ENCODE results near the gene ATP6V0D1. TPM values are rescaled to one million over a fixed set of nuclear protein-coding genes. Genes with fewer than 3 reads are reported as not detected.

ATP6V0D1 gene
- total RNA-seq, 1 experiment from 2014 or later = 43.0 TPM

- DNase-seq = no peak
- Histone ChIP-seq H3K23ac (ENCODE audit: insufficient read length, low read depth, low read length) (no peak overlapping the region), H2BK120ac (ENCODE audit: low read depth, low read length, poor library complexity, severe bottlenecking) (no peak overlapping the region), H3T11ph (ENCODE audit: low read length) (no peak overlapping the region), H2BK5ac (ENCODE audit: insufficient read length, low read length) (no peak overlapping the region), H3K9ac (ENCODE audit: extremely low read depth, insufficient read length, low read length) (no peak overlapping the region), H2BK15ac (ENCODE audit: low read depth, low read length) (no peak overlapping the region), H3K27me3 (ENCODE audit: insufficient read depth, low read length) (peaks cover 20% of the 10 kb centered on the region; the same call in 1 of the 2 replicates), H3K18ac (ENCODE audit: insufficient read length, low read depth, low read length) (no peak overlapping the region), H3K4ac (ENCODE audit: low read depth, low read length) (no peak overlapping the region), H2AFZ (ENCODE audit: low read length) (no peak overlapping the region), H4K5ac (ENCODE audit: insufficient read length, low read depth, low read length) (no peak overlapping the region), H3K56ac (ENCODE audit: insufficient read length, low read depth, low read length) (no peak overlapping the region), H3K4me1 (ENCODE audit: insufficient read depth, low read length) (peaks cover 4% of the 10 kb centered on the region; the same call in 1 of the 2 replicates), H3K79me2 (ENCODE audit: insufficient read depth, low read length) (no peaks in the 10 kb centered on the region), H2BK20ac (ENCODE audit: low read depth, low read length, poor library complexity, severe bottlenecking) (no peak overlapping the region), H3K27ac (ENCODE audit: insufficient read length, low read depth, low read length) (no peak overlapping the region), H4K91ac (ENCODE audit: insufficient read length, low read depth, low read length) (no peak overlapping the region), H3K14ac (ENCODE audit: insufficient read depth, low read length) (no peak overlapping the region), H2BK12ac (ENCODE audit: insufficient read length, low read depth, low read length) (no peak overlapping the region), H3K79me1 (ENCODE audit: insufficient read depth, low read depth, low read length, poor library complexity, severe bottlenecking) (no peaks in the 10 kb centered on the region), H3K4me2 (ENCODE audit: insufficient read depth, insufficient read length, low read length) (no peak overlapping the region), H2AK5ac (ENCODE audit: insufficient read length, low read length) (no peak overlapping the region), H3K9me3 (ENCODE audit: control insufficient read depth, low read depth, low read length) (no peaks in the 10 kb centered on the region), H3K23me2 (ENCODE audit: insufficient read length, low read depth, low read length, poor library complexity, severe bottlenecking) (peaks cover 3% of the 10 kb centered on the region), H4K20me1 (ENCODE audit: control insufficient read depth, insufficient read depth, insufficient read length) (no peaks in the 10 kb centered on the region), H4K8ac (replicated peaks; ENCODE audit: insufficient read length, low read depth, low read length) (no peak overlapping the region)
- Mint-ChIP-seq H3K4me3 (no peak overlapping the region), H3K36me3 (ENCODE audit: insufficient read depth in 1 of 3, low read depth in 3 of 3) (no peaks in the 10 kb centered on the region), H3K27ac (no peak overlapping the region), H3K4me1 (peaks cover 23 to 38% of the 10 kb centered on the region in 2 experiments), H3K9me3 (no peaks in the 10 kb centered on the region), H3K27me3 (ENCODE audit: low read depth) (peaks cover 77% of the 10 kb centered on the region)
- WGBS (ENCODE audit: extremely low coverage, insufficient read length, low lambda C conversion rate) = no CpG with 5 or more reads among the region's 27 CpGs
- TF ChIP-seq, protein P1, sequence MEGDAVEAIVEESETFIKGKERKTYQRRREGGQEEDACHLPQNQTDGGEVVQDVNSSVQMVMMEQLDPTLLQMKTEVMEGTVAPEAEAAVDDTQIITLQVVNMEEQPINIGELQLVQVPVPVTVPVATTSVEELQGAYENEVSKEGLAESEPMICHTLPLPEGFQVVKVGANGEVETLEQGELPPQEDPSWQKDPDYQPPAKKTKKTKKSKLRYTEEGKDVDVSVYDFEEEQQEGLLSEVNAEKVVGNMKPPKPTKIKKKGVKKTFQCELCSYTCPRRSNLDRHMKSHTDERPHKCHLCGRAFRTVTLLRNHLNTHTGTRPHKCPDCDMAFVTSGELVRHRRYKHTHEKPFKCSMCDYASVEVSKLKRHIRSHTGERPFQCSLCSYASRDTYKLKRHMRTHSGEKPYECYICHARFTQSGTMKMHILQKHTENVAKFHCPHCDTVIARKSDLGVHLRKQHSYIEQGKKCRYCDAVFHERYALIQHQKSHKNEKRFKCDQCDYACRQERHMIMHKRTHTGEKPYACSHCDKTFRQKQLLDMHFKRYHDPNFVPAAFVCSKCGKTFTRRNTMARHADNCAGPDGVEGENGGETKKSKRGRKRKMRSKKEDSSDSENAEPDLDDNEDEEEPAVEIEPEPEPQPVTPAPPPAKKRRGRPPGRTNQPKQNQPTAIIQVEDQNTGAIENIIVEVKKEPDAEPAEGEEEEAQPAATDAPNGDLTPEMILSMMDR (conservative IDR thresholded peaks at IDR 0.05) = no peak
Observed at GRCh38 chr16:67389911-67390815, 90.8 kb downstream of the ATP6V0D1 start.

Measured in H9 (cell line).